ENCODE data around the gene ERN1. TPM values are rescaled to one million over a fixed set of nuclear protein-coding genes. Genes with fewer than 3 reads are reported as not detected.

Gene ERN1
- total RNA-seq, 1 donor from 2014 or later: 20.6 TPM

DNA sequence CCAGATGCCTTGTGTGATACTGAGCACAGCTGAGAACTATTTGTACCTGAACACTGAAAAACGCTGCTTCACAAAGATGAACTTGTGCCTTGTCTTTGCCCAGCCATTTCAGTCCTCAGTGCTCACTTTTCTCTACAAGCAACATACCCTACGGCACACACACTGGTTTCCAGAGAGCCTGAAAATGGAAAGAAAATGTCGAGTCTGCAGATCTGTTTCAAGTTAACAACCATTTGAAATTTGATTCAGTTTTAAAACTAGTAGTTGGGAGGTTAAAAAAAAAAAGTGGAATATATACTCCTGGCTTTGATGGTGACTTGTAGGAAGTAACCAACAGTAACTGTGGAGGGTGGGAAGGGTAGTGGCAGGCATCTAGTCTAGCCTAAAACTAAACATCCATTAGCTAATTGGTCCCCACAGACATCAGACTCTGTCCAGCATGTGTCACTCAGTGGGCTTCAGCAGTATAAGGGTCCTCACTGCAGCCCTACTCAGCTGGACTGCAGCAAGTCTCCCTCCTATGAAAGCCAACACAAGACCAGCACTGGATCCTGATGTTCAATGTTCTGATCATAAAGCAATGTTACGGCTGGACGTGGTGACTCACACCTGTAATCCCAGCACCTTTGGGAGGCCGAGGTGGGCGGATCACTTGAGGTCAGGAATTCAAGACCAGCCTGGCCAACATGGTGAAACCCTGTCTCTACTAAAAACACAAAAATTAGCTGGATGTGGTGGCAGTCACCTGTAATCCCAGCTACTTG lies 27.1 kb downstream of the ERN1 start:
- no peak for DNase-seq (ENCODE audit: low spot score in 2 of 2, unreplicated experiment in 2 of 2)
- Mint-ChIP-seq H3K4me3 (no peak overlapping the region), H3K36me3 (no peaks in the 10 kb centered on the region), H3K27ac (no peak overlapping the region), H3K4me1 (peaks cover 10% of the 10 kb centered on the region), H3K27me3 (ENCODE audit: low read depth) (no peaks in the 10 kb centered on the region), H3K9me3 (no peaks in the 10 kb centered on the region)
- TF ChIP-seq, protein P1, sequence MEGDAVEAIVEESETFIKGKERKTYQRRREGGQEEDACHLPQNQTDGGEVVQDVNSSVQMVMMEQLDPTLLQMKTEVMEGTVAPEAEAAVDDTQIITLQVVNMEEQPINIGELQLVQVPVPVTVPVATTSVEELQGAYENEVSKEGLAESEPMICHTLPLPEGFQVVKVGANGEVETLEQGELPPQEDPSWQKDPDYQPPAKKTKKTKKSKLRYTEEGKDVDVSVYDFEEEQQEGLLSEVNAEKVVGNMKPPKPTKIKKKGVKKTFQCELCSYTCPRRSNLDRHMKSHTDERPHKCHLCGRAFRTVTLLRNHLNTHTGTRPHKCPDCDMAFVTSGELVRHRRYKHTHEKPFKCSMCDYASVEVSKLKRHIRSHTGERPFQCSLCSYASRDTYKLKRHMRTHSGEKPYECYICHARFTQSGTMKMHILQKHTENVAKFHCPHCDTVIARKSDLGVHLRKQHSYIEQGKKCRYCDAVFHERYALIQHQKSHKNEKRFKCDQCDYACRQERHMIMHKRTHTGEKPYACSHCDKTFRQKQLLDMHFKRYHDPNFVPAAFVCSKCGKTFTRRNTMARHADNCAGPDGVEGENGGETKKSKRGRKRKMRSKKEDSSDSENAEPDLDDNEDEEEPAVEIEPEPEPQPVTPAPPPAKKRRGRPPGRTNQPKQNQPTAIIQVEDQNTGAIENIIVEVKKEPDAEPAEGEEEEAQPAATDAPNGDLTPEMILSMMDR (IDR thresholded peaks at IDR 0.05; ENCODE audit: unreplicated experiment): no peak

DNA sequence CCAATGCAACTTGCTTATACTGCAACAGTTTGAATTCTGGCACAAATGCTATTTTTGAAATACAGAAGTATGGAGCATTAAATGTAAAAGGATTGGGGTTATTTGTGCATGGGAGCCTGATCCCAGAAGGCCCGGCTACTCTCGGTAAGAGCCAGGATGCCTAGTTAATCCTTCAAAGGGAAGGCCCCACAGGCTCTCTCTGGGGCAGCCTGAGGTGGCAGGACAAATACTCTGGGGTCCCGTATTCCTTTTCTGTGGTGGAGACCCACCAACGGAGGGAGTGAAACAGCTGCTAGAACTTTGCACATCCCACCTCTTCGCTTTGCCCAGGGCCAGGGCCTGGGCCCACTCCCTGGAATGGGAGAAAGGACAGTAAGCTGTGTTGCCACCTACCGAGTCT lies 30.4 kb downstream of the ERN1 start:
- no peak overlapping the region for H3K4me3 Mint-ChIP-seq
- TF ChIP-seq, protein P1 (IDR thresholded peaks at IDR 0.05; ENCODE audit: unreplicated experiment): no peak
- H3K27me3 Mint-ChIP-seq (ENCODE audit: low read depth): no peaks in the 10 kb centered on the region
- no peaks in the 10 kb centered on the region for H3K9me3 Mint-ChIP-seq
- H3K4me1 Mint-ChIP-seq: peaks cover 2% of the 10 kb centered on the region
- H3K36me3 Mint-ChIP-seq: peaks cover 8% of the 10 kb centered on the region
- DNase-seq (ENCODE audit: low spot score in 2 of 2, unreplicated experiment in 2 of 2): no peak
- H3K27ac Mint-ChIP-seq: no peak overlapping the region

DNA sequence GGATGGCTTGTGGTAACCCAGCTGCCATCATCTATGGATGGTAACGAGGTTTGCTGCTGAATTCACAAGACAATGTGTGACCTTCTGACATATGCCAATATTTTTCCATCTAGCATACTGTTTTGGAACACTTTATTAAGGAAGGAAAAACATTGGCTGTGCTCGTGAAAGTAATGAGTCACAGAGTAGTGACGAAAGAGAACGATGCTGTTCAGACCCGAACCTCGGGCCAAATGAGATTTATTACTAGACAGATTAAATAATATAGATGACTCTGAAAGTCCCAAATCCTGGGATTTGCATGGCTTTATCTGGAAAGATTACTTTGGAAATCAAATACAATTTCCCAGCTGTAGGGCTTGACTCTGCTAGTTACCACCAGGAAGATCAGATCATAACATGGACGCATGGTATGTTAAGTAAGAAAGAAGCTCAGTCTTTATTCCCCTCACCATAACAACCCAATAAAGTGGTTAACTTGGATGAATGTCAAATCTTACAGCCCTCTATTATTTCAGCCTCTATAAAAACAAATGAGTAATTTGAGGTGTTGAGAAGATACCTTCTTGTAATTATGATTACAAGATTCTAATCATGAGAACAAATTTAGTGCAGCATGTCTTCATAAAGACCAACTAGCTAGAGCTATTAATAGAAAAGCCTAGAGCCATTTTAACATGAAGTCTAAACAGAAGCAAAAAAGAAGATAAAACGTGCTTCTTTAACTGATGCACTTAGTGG lies 32.6 kb downstream of the ERN1 start:
- Mint-ChIP-seq H3K4me1 (peaks cover 2% of the 10 kb centered on the region), H3K36me3 (peaks cover 8% of the 10 kb centered on the region), H3K27ac (peak overlapping the region; percentile 16), H3K9me3 (no peaks in the 10 kb centered on the region), H3K27me3 (ENCODE audit: low read depth) (no peaks in the 10 kb centered on the region), H3K4me3 (no peak overlapping the region)
- TF ChIP-seq, protein P1 (IDR thresholded peaks at IDR 0.05; ENCODE audit: unreplicated experiment): no peak
- no peak for DNase-seq (ENCODE audit: low spot score in 2 of 2, unreplicated experiment in 2 of 2)

DNA sequence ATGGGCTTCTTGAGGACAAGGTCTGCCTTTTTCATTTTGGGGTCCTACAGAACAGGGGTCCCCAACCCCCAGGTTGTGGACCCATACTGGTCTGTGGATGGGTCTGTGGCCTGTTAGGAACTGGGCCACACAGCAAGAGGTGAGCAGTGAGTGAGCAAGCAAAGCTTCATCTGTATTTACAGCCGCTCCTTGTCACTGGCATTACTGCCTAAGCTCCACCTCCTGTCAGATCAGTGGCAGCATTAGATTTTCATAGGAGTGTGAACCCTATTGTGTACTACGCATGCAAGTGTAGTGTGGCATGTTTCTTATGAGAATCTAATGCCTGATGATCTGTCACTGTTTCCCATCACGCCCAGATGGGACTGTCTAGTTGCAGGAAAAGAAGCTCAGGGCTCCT lies 33.9 kb downstream of the ERN1 start:
- Mint-ChIP-seq H3K27me3 (ENCODE audit: low read depth) (no peaks in the 10 kb centered on the region), H3K4me3 (no peak overlapping the region), H3K27ac (no peak overlapping the region), H3K36me3 (peaks cover 8% of the 10 kb centered on the region), H3K9me3 (no peaks in the 10 kb centered on the region), H3K4me1 (peaks cover 2% of the 10 kb centered on the region)
- DNase-seq (ENCODE audit: low spot score in 2 of 2, unreplicated experiment in 2 of 2): no peak
- TF ChIP-seq, protein P1 (IDR thresholded peaks at IDR 0.05; ENCODE audit: unreplicated experiment): no peak

DNA sequence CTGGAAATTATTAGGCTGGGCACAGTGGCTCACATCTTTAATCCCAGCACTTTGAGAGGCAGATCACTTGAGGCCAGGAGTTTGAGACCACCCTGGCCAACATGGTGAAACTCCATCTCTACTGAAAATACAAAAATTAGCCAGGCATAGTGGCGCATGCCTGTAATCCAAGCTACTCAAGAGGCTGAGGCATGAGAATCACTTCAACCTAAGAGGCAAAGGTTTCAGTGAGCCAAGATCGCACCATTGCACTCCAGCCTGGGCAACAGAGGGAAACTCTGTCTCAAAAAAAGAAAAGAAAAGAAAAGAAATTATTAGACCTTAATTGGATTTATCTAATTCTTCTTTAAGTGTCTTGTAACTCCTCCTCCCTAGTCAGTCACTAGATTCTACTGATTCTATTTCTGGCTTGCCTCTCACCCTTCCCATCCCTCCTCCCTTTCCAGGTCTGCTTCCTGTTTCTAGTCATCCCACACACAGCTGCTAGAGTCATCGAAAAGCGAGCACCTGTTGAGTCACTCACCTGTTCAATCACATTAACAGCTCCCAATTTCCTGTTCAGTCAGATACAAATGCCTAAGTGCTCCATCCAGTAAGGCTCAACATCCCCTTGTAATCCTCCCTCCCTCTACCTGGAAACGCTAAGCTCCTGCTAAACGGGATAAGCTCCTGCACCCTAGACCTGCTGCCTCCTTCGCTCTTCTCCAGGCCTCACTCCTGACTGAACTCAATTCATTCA lies 34.6 kb downstream of the ERN1 start:
- TF ChIP-seq, protein P1 (IDR thresholded peaks at IDR 0.05; ENCODE audit: unreplicated experiment): no peak

More for the DNA sequence above, 34.6 kb downstream of the ERN1 start:
- no peak for DNase-seq (ENCODE audit: low spot score in 2 of 2, unreplicated experiment in 2 of 2)
- Mint-ChIP-seq H3K36me3 (peaks cover 8% of the 10 kb centered on the region), H3K27me3 (ENCODE audit: low read depth) (no peaks in the 10 kb centered on the region), H3K4me3 (no peak overlapping the region), H3K27ac (no peak overlapping the region), H3K4me1 (peaks cover 4% of the 10 kb centered on the region), H3K9me3 (no peaks in the 10 kb centered on the region)
